Panc1 (cell line): ENCODE data around the gene APCDD1. TPM values are rescaled to one million over a fixed set of nuclear protein-coding genes. Genes with fewer than 3 reads are reported as not detected.

Experiments used
- ATAC-seq: fragments of 200-7000 bp; cut with Tn5 transposase; 2 replicates; pipeline ENCODE4 v1.9.1; 2020; ENCODE audit warnings: mild to moderate bottlenecking, moderate library complexity
- BruUV-seq: library from RNA; stranded (reverse); fragments of 400-500 nt; replicated peaks from 2 replicates; lab custom pipeline; 2021; lab: Mats Ljungman, UMichigan
- CTCF ChIA-PET: fragments of 300-600 bp; sonication (Branson Sonifier 250); formaldehyde crosslinking; loops from one replicate; lab custom pipeline; 2022; ENCODE audit warnings: antibody characterized with exemption; lab: Charles Lee
- POLR2A ChIA-PET: fragments of 300-600 bp; sonication (Branson Sonifier 250); formaldehyde crosslinking; loops from one replicate; lab custom pipeline; 2022; ENCODE audit warnings: antibody characterized with exemption; lab: Charles Lee
- DNase-seq: peaks from one replicate; pipeline ENCODE4 v3.0.0-alpha.2; 2010; ENCODE audit warnings: low read depth, low spot score
- H3K27ac ChIP-seq: 2 replicates; pipeline ENCODE4 v1.5.1; 2011; ENCODE audit warnings: mild to moderate bottlenecking, low read length, inconsistent platforms
- H3K27me3 ChIP-seq: fragments of 200-500 bp; sonication (Bioruptor generic); 2 replicates; pipeline ENCODE4 v1.6.0; 2014; ENCODE audit warnings: low read length, inconsistent platforms; ENCODE audit not compliant: control insufficient read depth, insufficient read depth
- H3K36me3 ChIP-seq: fragments of 200-500 bp; sonication (Bioruptor generic); 2 replicates; pipeline ENCODE4 v1.5.1; 2014; ENCODE audit warnings: inconsistent platforms, mild to moderate bottlenecking, low read length, moderate library complexity; ENCODE audit not compliant: control insufficient read depth, insufficient read depth
- H3K4me1 ChIP-seq: 2 replicates; pipeline ENCODE4 v1.5.1; 2011; ENCODE audit warnings: inconsistent platforms, mild to moderate bottlenecking, low read length, moderate library complexity; ENCODE audit not compliant: control insufficient read depth, insufficient read depth
- H3K4me3 ChIP-seq, 2 experiments: 2 replicates each; pipeline ENCODE4 v1.5.1; 2011 to 2012; ENCODE audit warnings: low read depth in 2 of 2, low read length in 2 of 2, mild to moderate bottlenecking in 2 of 2, inconsistent platforms in 1 of 2, moderate library complexity in 1 of 2
- H3K9me3 ChIP-seq: fragments of 200-500 bp; sonication (Bioruptor generic); 2 replicates; pipeline ENCODE4 v1.5.1; 2014; ENCODE audit warnings: low read depth, mild to moderate bottlenecking, inconsistent platforms, low read length, moderate library complexity; ENCODE audit not compliant: control insufficient read depth, insufficient read depth
- POLR2AphosphoS5 ChIP-seq: IDR thresholded peaks from 2 replicates; pipeline ENCODE4 v1.6.1; 2012; ENCODE audit warnings: mild to moderate bottlenecking, low read depth, low read length, moderate library complexity
- SIN3A ChIP-seq: IDR thresholded peaks from 2 replicates; pipeline ENCODE4 v1.6.1; 2012; ENCODE audit warnings: low read depth, mild to moderate bottlenecking, low read length, moderate library complexity, borderline replicate concordance; ENCODE audit not compliant: insufficient read depth
- TCF7L2 ChIP-seq: IDR thresholded peaks from 2 replicates; pipeline ENCODE4 v1.6.1; 2011; ENCODE audit warnings: mild to moderate bottlenecking, low read depth, low read length, inconsistent platforms
- in situ Hi-C: cut with HindIII; loops from 2 replicates; pipeline ENCODE4 v1.10.0; 2016; ENCODE audit warnings: low sequenced_read_pairs, low pct_unique_long_range_greater_than_20kb
- intact Hi-C: fragments of 100-400 bp; cut with micrococcal nuclease; formaldehyde crosslinking; loops from one replicate; pipeline ENCODE4 v1.10.0; 2022; ENCODE audit not compliant: unreplicated experiment
- total RNA-seq: library from RNA; stranded (reverse); gene quantifications from one replicate; pipeline ENCODE4 v1.2.1, GENCODE V29; 2021; ENCODE audit not compliant: unreplicated experiment
- TF ChIP-seq, protein P1 (sequence below): fragments of 450-650 bp; IDR thresholded peaks from 2 replicates; pipeline ENCODE4 v1.5.1; 2017; ENCODE audit warnings: mild to moderate bottlenecking
- TF ChIP-seq, protein P2 (sequence below), 2 experiments: IDR thresholded peaks; 2 replicates each; pipeline ENCODE4 v1.6.1; 2011 to 2012; ENCODE audit warnings: low read depth in 2 of 2, control low read depth in 1 of 2, low read length in 1 of 2, mild to moderate bottlenecking in 1 of 2, moderate library complexity in 1 of 2; ENCODE audit not compliant: insufficient read depth in 1 of 2

The APCDD1 gene
- total RNA-seq, 1 experiment from 2014 or later: 0.36 TPM

DNA sequence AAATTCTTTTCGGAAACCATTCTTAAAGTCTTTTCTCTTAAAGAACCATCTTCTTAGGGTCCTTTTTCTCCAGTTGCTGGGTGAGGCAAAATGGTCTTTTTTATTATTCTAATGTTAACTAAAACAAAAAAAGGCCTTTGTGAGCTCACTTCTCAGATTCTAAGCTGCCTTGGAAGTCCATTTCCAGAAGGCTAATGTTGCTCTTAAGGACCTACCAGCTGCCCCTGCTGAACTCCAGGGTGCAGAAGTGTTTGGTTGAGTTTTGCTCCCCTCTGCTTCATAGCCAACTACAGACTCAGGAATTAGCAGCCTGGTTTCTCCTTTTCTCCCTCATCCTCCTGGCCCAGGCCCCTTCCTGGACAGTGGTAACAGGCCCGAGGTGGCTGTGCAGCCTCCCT is 23.4 kb downstream of the APCDD1 start:
- intact Hi-C loops (loop anchor here (10.0 kb wide), 1 partner anchor 63 kb away; no protein-coding TSS in a partner anchor), in situ Hi-C loops (no loop called here)
- Histone ChIP-seq H3K27me3 (peaks cover 23% of the 10 kb centered on the region), H3K9me3 (no peaks in the 10 kb centered on the region), H3K27ac (no peak overlapping the region), H3K4me1 (no peaks in the 10 kb centered on the region), H3K4me3 (no peak overlapping the region), H3K36me3 (no peaks in the 10 kb centered on the region)
- no peak for DNase-seq
- ChIA-PET CTCF (no interaction called here), POLR2A (no interaction called here)
- no peak for ATAC-seq
- TF ChIP-seq, protein P1, sequence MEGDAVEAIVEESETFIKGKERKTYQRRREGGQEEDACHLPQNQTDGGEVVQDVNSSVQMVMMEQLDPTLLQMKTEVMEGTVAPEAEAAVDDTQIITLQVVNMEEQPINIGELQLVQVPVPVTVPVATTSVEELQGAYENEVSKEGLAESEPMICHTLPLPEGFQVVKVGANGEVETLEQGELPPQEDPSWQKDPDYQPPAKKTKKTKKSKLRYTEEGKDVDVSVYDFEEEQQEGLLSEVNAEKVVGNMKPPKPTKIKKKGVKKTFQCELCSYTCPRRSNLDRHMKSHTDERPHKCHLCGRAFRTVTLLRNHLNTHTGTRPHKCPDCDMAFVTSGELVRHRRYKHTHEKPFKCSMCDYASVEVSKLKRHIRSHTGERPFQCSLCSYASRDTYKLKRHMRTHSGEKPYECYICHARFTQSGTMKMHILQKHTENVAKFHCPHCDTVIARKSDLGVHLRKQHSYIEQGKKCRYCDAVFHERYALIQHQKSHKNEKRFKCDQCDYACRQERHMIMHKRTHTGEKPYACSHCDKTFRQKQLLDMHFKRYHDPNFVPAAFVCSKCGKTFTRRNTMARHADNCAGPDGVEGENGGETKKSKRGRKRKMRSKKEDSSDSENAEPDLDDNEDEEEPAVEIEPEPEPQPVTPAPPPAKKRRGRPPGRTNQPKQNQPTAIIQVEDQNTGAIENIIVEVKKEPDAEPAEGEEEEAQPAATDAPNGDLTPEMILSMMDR: no peak
- TF ChIP-seq SIN3A: no peak
- TF ChIP-seq TCF7L2: no peak
- no peak for TF ChIP-seq POLR2AphosphoS5
- TF ChIP-seq, protein P2, sequence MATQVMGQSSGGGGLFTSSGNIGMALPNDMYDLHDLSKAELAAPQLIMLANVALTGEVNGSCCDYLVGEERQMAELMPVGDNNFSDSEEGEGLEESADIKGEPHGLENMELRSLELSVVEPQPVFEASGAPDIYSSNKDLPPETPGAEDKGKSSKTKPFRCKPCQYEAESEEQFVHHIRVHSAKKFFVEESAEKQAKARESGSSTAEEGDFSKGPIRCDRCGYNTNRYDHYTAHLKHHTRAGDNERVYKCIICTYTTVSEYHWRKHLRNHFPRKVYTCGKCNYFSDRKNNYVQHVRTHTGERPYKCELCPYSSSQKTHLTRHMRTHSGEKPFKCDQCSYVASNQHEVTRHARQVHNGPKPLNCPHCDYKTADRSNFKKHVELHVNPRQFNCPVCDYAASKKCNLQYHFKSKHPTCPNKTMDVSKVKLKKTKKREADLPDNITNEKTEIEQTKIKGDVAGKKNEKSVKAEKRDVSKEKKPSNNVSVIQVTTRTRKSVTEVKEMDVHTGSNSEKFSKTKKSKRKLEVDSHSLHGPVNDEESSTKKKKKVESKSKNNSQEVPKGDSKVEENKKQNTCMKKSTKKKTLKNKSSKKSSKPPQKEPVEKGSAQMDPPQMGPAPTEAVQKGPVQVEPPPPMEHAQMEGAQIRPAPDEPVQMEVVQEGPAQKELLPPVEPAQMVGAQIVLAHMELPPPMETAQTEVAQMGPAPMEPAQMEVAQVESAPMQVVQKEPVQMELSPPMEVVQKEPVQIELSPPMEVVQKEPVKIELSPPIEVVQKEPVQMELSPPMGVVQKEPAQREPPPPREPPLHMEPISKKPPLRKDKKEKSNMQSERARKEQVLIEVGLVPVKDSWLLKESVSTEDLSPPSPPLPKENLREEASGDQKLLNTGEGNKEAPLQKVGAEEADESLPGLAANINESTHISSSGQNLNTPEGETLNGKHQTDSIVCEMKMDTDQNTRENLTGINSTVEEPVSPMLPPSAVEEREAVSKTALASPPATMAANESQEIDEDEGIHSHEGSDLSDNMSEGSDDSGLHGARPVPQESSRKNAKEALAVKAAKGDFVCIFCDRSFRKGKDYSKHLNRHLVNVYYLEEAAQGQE (IDR thresholded peaks at IDR 0.05; ENCODE audit: insufficient read depth in 1 of 2, low read depth in 2 of 2, low read length in 1 of 2): no peak
- no TSS peak for BruUV-seq

DNA sequence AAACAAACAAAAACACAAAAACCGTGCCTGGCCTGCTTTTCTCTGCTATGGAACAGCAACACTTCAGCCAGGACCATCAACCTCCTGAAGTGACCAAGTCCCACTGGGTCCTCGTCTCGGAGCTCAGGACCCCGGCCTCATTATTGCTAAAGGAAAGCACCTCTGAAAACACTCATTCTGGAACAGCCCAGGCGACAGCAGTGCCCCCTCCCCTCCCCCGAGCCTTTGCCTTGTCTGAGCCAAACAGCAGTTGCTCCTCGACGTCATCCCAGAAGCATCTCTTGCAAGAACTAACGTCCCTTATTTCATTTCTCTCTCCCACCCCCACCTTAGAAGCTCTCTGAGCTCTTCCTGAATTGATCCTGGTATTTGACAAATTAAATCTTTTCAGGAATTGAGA is 27.4 kb downstream of the APCDD1 start:
- no TSS peak for BruUV-seq
- ATAC-seq (no peak), DNase-seq (no peak)
- CTCF ChIA-PET: no interaction called here
- in situ Hi-C loops (no loop called here), intact Hi-C loops (no loop called here)
- H3K36me3 ChIP-seq: no peaks in the 10 kb centered on the region
- TF ChIP-seq SIN3A: no peak
- no peak for TF ChIP-seq TCF7L2
- TF ChIP-seq, protein P2 (IDR thresholded peaks at IDR 0.05; ENCODE audit: insufficient read depth in 1 of 2, low read depth in 2 of 2, low read length in 1 of 2): no peak
- TF ChIP-seq, protein P1: no peak
- no peak for TF ChIP-seq POLR2AphosphoS5
- no peaks in the 10 kb centered on the region for H3K4me1 ChIP-seq
- H3K9me3 ChIP-seq: no peaks in the 10 kb centered on the region
- peaks cover 14% of the 10 kb centered on the region for H3K27me3 ChIP-seq
- no peak overlapping the region for H3K4me3 ChIP-seq
- no peak overlapping the region for H3K27ac ChIP-seq
- POLR2A ChIA-PET: no interaction called here
